H54 (cell line): ENCODE data around the gene CYP4V2.

Experiments
- DNase-seq: peaks from one replicate; pipeline ENCODE4 v3.0.0; 2011; ENCODE audit warnings: low spot score, mixed read lengths; ENCODE audit not compliant: insufficient read length
- FAIRE-seq: peaks from 3 replicates; lab custom pipeline; 2011; peaks lifted over from hg19 to GRCh38; lab: Jason Lieb, UNC
- POLR2A ChIP-seq: IDR thresholded peaks from 2 replicates; pipeline ENCODE4 v1.6.1; 2011; ENCODE audit warnings: low read depth, mild to moderate bottlenecking, low read length

Gene CYP4V2

GRCh38 chr4:186191200-186192065, at the start of gene CYP4V2:
TSS of gene CYP4V2 (plus strand) at chr4:186191567. CDS start at chr4:186191824, 257 bp downstream.
- DNase-seq (peak; percentile 63), FAIRE-seq (no peak)
- peak; percentile 58 for TF ChIP-seq POLR2A

- TF ChIP-seq POLR2A: 0 out of 2 replicates have a peak, but pooled peaks have one; percentile 3
- DNase-seq: peak; percentile 10
- FAIRE-seq: no peak
Measured at GRCh38 chr4:186144198-186144945, 47.0 kb upstream of the CYP4V2 start.

- TF ChIP-seq POLR2A: peak; percentile 7; the same call in 1 of the 2 replicates
- FAIRE-seq: no peak
- peak; percentile 41 for DNase-seq
Measured at GRCh38 chr4:186144946-186145569, 46.3 kb upstream of the CYP4V2 start.

- DNase-seq: no peak
- no peak for FAIRE-seq
- no peak for TF ChIP-seq POLR2A
Measured at GRCh38 chr4:186146458-186146857, 44.9 kb upstream of the CYP4V2 start.

DNA sequence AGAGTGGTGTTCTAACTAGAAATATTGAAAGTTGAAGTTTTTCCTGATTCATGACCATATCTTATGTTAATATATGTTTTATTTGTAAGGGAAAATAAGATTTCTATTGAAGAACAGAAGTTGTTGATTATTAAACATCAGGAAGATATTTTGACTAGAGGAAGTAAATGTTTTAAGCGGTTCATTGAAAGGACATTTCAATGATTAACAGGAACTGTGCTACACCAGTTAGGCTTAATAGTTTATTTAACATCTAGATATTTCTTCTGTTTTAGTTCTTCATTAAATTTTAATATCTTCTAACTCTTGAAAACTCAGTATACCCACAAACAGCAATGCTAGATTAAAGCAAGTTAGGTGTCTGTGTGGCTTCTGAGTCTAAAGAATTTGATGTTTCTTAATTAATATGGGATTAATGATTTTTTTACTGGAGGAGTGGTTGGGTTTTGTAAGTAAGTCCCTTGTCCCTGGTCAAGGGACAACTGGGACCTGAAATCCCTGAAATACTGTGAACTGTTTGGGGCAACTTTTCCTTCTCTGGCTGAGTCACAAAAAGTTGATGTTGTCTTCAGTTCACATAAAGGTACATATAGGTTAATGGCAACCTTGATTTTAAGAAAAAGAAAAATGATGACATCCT, 42.9 kb upstream of the CYP4V2 start:
- DNase-seq: no peak
- FAIRE-seq: no peak
- TF ChIP-seq POLR2A: no peak

DNA sequence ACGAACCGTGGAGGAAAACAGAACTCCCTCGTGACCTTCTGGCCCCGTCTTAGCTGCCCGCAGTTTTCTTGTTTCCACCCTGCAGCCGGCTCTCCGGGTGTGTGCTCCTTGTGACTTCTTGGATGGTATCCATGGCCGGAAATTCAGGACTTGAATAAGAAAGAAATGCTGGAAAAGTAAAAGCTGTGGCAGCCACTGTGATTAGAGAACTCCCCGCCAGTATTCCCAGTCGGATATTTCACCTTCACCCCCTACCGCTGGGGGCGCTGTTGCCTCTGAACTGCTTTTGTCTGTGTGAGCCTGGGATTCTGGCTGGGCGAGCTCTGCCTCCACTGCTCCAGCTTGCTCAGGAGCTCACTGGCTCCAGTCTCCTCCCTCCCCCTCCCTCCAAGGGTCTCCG, 41.5 kb upstream of the CYP4V2 start:
- TF ChIP-seq POLR2A: no peak
- DNase-seq (peak; percentile 35), FAIRE-seq (no peak)

DNA sequence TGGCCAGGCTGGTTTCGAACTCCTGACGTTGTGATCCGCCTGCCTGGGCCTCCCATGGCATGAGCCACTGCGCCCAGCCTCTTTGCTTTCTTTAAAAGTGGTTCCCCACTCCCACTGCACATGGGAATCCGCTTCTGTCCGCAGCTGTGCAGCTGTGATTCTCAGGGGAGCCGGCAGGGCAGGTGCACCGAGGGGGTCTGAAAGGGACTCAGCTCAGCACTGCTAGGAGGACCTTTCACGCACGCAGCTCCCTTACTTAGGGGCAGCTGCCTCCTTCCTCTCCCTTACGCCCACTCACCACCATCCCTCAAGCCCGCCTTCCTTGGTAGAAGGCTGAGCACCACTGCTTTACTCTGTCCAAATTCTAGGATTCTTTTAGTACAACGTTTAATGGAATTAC, 40.4 kb upstream of the CYP4V2 start:
- DNase-seq (no peak), FAIRE-seq (no peak)
- TF ChIP-seq POLR2A: no peak

GRCh38 chr4:186151499-186151898, 39.9 kb upstream of the CYP4V2 start:
- FAIRE-seq: no peak
- DNase-seq: no peak

DNA sequence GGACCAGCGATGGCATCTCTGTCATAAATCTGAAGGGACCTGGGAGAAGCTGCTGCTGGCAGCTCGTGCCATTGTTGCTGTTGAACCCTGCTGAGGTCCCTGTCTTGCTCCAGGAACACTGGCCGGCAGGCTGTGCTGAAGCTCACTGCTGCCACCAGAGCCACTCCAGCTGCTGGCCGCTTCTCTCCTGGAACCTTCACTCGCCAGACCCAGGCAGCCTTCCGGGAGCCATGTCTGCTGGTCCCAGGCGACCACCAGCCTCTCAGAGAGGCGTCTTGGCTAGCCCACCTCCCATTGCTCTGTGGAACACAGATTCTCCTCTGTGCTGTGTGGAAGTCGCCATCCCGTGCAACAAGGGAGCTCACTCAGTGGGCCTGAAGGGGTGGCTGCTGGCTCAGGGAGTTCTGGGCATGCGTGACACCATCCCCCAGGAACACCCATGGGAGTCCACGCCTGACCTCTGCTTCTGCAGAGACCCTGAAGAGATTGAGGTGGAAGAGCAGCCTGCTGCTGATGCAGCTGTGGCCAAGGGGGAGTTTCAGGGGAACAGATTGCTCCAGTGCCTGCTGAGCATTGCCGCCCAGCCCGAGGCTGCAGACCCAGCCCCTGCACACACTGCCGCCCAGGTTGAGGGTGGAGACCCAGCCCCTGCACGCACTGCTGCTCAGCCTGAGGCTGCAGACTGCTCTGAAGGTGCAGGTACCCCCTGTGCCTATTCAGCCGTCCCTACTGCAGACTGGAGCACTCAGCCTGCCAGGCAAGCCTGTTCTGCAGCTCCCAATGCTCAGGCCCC, 33.1 kb upstream of the CYP4V2 start:
- no peak for DNase-seq
- TF ChIP-seq POLR2A: no peak
- no peak for FAIRE-seq

More at GRCh38 chr4:186151499-186151898, 39.9 kb upstream of the CYP4V2 start:
- no peak for TF ChIP-seq POLR2A

DNA sequence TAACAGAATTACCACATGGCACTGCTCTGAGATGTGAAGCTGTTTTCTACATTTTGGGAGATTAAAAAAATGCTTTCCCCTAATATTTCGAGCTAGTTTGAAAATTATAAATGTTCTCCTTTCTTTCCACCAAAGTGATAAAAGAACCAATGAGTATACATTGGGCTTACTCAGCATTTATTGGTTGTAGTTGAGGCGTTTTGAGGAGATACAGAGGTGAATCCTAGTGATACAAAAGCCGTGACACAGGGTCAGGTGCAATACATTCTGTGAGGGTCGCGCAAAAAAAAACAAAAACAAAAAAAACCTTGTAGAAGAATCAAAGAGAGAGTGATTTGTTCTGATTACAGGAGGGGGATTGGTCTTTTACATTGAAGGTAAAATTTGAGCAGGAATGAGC, 32.4 kb upstream of the CYP4V2 start:
- FAIRE-seq: no peak
- TF ChIP-seq POLR2A: no peak

GRCh38 chr4:186159613-186160012, 31.8 kb upstream of the CYP4V2 start:
- no peak for DNase-seq

More for the DNA sequence above, 32.4 kb upstream of the CYP4V2 start:
- no peak for DNase-seq

DNA sequence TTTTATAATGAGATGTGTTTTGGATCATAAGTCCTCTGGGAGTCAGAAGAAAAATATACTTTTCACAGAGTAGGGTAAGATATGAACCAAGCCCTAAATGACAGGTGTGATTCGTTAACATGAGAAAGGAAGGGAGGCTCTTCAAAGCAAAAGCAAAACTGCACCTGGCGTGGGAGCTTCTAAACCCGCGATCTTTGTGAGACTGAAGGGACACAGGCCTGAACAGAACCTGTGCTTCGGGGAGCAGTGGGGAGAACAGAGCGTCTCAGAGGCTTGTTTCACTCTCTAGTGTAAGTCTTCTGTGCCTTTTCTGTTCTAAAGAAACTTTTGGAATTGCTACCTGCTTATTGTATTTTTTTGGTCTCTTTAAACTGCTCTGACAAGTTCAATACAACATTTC, 30.2 kb upstream of the CYP4V2 start:
- DNase-seq: no peak
- TF ChIP-seq POLR2A: no peak
- no peak for FAIRE-seq

More at GRCh38 chr4:186159613-186160012, 31.8 kb upstream of the CYP4V2 start:
- FAIRE-seq: no peak
- TF ChIP-seq POLR2A: no peak
